GM21723 (cell line): ENCODE measurements around the gene MICALL2.
A peak's percentile ranks its signal among the peaks of the same experiment; 100 is the strongest.

Source experiments
- ATAC-seq: cut with Tn5 transposase; IDR thresholded peaks from one replicate; pipeline ENCODE4 v1.9.1; 2021; ENCODE audit warnings: mild to moderate bottlenecking, moderate library complexity; ENCODE audit not compliant: unreplicated experiment

Gene MICALL2

GRCh38 chr7:1458683-1459511 is at the start of gene MICALL2:
Gene MICALL2 (minus strand): TSS chr7:1459470. CDS start chr7:1459326, 144 bp downstream.
- peak; percentile 26 for ATAC-seq

GRCh38 chr7:1508277-1508758 is 49.0 kb upstream of the MICALL2 start:
- ATAC-seq: no peak

GRCh38 chr7:1505731-1506550 is 46.7 kb upstream of the MICALL2 start:
- ATAC-seq: no peak

- peak; percentile 81 for ATAC-seq
Measured at GRCh38 chr7:1503816-1504775, 44.8 kb upstream of the MICALL2 start, which contains the start of gene INTS1. Gene INTS1 (minus strand): TSS chr7:1504389. CDS start chr7:1503960, 429 bp downstream.

GRCh38 chr7:1503390-1503789 is 44.1 kb upstream of the MICALL2 start:
- no peak for ATAC-seq

GRCh38 chr7:1502845-1503244 is 43.6 kb upstream of the MICALL2 start:
- no peak for ATAC-seq

- ATAC-seq: no peak
Measured at GRCh38 chr7:1501487-1502270, 42.4 kb upstream of the MICALL2 start.

- ATAC-seq: no peak
Measured at GRCh38 chr7:1500064-1500807, 41.0 kb upstream of the MICALL2 start.

- ATAC-seq: no peak
Measured at GRCh38 chr7:1499367-1500029, 40.2 kb upstream of the MICALL2 start.

- no peak for ATAC-seq
Measured at GRCh38 chr7:1498370-1499305, 39.4 kb upstream of the MICALL2 start.

- ATAC-seq: no peak
Measured at GRCh38 chr7:1497293-1497927, 38.1 kb upstream of the MICALL2 start.

GRCh38 chr7:1496531-1497292 is 37.4 kb upstream of the MICALL2 start:
- no peak for ATAC-seq

- ATAC-seq: no peak
Measured at GRCh38 chr7:1495564-1496242, 36.4 kb upstream of the MICALL2 start.

- ATAC-seq: no peak
Measured at GRCh38 chr7:1494866-1495563, 35.7 kb upstream of the MICALL2 start.

- ATAC-seq: no peak
Measured at GRCh38 chr7:1494447-1494846, 35.2 kb upstream of the MICALL2 start.
